Endothelial cell of umbilical vein (primary cell): ENCODE data around the gene SLIT1. TPM values are rescaled to one million over a fixed set of nuclear protein-coding genes. Genes with fewer than 3 reads are reported as not detected.

Source experiments
- BruUV-seq: library from RNA; stranded (reverse); fragments of 400-500 nt; replicated peaks from 2 replicates; lab custom pipeline; 2021; lab: Mats Ljungman, UMichigan
- CTCF ChIA-PET: fragments of 300-600, 350-600 bp; sonication (Branson Sonifier 250); formaldehyde crosslinking; loops from one replicate; lab custom pipeline; 2021; ENCODE audit warnings: antibody characterized with exemption, inconsistent platforms; lab: Charles Lee
- POLR2A ChIA-PET: fragments of 300-600, 350-600 bp; sonication (Branson Sonifier 250); formaldehyde crosslinking; loops from one replicate; lab custom pipeline; 2021; ENCODE audit warnings: antibody characterized with exemption, inconsistent platforms; lab: Charles Lee
- DNase-seq: peaks from one replicate; pipeline ENCODE4 v3.0.0-alpha.2; 2011; ENCODE audit warnings: low read depth, low spot score
- FAIRE-seq: peaks from 2 replicates; lab custom pipeline; 2011; peaks lifted over from hg19 to GRCh38; lab: Jason Lieb, UNC
- H2AFZ ChIP-seq: 2 replicates; pipeline ENCODE4 v1.6.0; 2012; ENCODE audit warnings: low read depth, low read length, control low read depth, inconsistent platforms
- H3K27ac ChIP-seq: 2 replicates; pipeline ENCODE4 v1.5.1; 2011; ENCODE audit warnings: low read depth, mild to moderate bottlenecking, control low read depth, low read length, moderate library complexity; ENCODE audit not compliant: insufficient read depth
- H3K27me3 ChIP-seq, 2 experiments: 2 replicates each; pipeline versions ENCODE4 v1.6.0 to v1.6.1; 2011; ENCODE audit warnings: low read length in 2 of 2, mixed read lengths in 1 of 2; ENCODE audit not compliant: control insufficient read depth in 2 of 2, insufficient read depth in 2 of 2
- H3K36me3 ChIP-seq, 2 experiments: 2 replicates in 1 of 2; 3 replicates in 1 of 2; pipeline ENCODE4 v1.5.1; 2011; ENCODE audit warnings: low read length in 2 of 2, mild to moderate bottlenecking in 1 of 2, moderate library complexity in 1 of 2; ENCODE audit not compliant: control insufficient read depth in 2 of 2, insufficient read depth in 2 of 2; ENCODE audit errors: extremely low read depth in 1 of 2
- H3K4me1 ChIP-seq: 3 replicates; pipeline ENCODE4 v1.5.1; 2011; ENCODE audit warnings: mild to moderate bottlenecking, low read length; ENCODE audit not compliant: control insufficient read depth, insufficient read depth; ENCODE audit errors: extremely low read depth
- H3K4me2 ChIP-seq: 2 replicates; pipeline ENCODE4 v1.6.1; 2011; ENCODE audit warnings: low read length, control low read depth, mixed read lengths; ENCODE audit not compliant: insufficient read depth
- H3K4me3 ChIP-seq, 3 experiments: fragments of 200-600 bp in 1 of 3; sonication (generic), shearing (Covaris generic) in 1 of 3; replicated peaks in 1 of 3; 2 replicates each; pipeline ENCODE4 v1.5.1; 2011 to 2016; ENCODE audit warnings: control low read depth in 3 of 3, low read length in 3 of 3, mild to moderate bottlenecking in 2 of 3, inconsistent platforms in 1 of 3, low read depth in 1 of 3, moderate library complexity in 1 of 3; ENCODE audit not compliant: insufficient read depth in 1 of 3
- H3K79me2 ChIP-seq: 2 replicates; pipeline ENCODE4 v1.6.0; 2012; ENCODE audit warnings: low read length, inconsistent platforms; ENCODE audit not compliant: control insufficient read depth, insufficient read depth
- H3K9ac ChIP-seq: replicated peaks from 2 replicates; pipeline ENCODE3; 2011; ENCODE audit warnings: low read length, control low read depth; ENCODE audit not compliant: insufficient read depth; ENCODE audit errors: extremely low read depth
- H3K9me1 ChIP-seq: replicated peaks from 3 replicates; pipeline ENCODE4 v1.6.0; 2011; ENCODE audit warnings: mild to moderate bottlenecking, low read length; ENCODE audit not compliant: control insufficient read depth, insufficient read depth; ENCODE audit errors: extremely low read depth
- H3K9me3 ChIP-seq: replicated peaks from 2 replicates; pipeline ENCODE4 v1.5.1; 2012; ENCODE audit warnings: low read length, inconsistent platforms; ENCODE audit not compliant: control insufficient read depth, insufficient read depth
- H4K20me1 ChIP-seq: replicated peaks from 2 replicates; pipeline ENCODE3; 2011; ENCODE audit warnings: mild to moderate bottlenecking, low read length; ENCODE audit not compliant: control insufficient read depth, insufficient read depth; ENCODE audit errors: extremely low read depth
- EZH2 ChIP-seq: IDR thresholded peaks from 2 replicates; pipeline ENCODE4 v1.6.1; 2012; ENCODE audit warnings: borderline replicate concordance, low read depth, mild to moderate bottlenecking, moderate library complexity, low read length, inconsistent platforms; ENCODE audit not compliant: severe bottlenecking
- FOS ChIP-seq: IDR thresholded peaks from 2 replicates; pipeline ENCODE4 v1.6.1; 2011; ENCODE audit warnings: mild to moderate bottlenecking, low read length, moderate library complexity, borderline replicate concordance; ENCODE audit not compliant: insufficient read depth
- GATA2 ChIP-seq: IDR thresholded peaks from 2 replicates; pipeline ENCODE4 v1.7.0; 2011; ENCODE audit warnings: low read depth, mild to moderate bottlenecking, moderate library complexity, mixed read lengths, low read length; ENCODE audit not compliant: insufficient read length, insufficient read depth
- JUN ChIP-seq: IDR thresholded peaks from 2 replicates; pipeline ENCODE4 v1.6.1; 2011; ENCODE audit warnings: borderline replicate concordance, low read depth; ENCODE audit not compliant: insufficient read length, insufficient read depth
- MAX ChIP-seq: IDR thresholded peaks from 2 replicates; pipeline ENCODE4 v1.6.1; 2011; ENCODE audit not compliant: insufficient read depth, insufficient read length
- MYC ChIP-seq: IDR thresholded peaks from one replicate; pipeline ENCODE4 v1.6.1; 2011; ENCODE audit warnings: mild to moderate bottlenecking, low read depth, low read length
- POLR2A ChIP-seq: IDR thresholded peaks from 2 replicates; pipeline ENCODE4 v1.6.1; 2012; ENCODE audit warnings: low read depth, mild to moderate bottlenecking, control low read depth, low read length
- POLR2AphosphoS5 ChIP-seq: IDR thresholded peaks from 2 replicates; pipeline ENCODE4 v1.6.1; 2012; ENCODE audit warnings: low read depth, mild to moderate bottlenecking, control low read depth, low read length, moderate library complexity; ENCODE audit not compliant: insufficient read depth
- dilution Hi-C: fragments of 300-500 bp; cut with MboI; formaldehyde crosslinking; loops from one replicate; pipeline ENCODE4 v1.15.0; 2019; ENCODE audit warnings: low sequenced_read_pairs; ENCODE audit not compliant: extremely low pct_ligation_motif_present
- intact Hi-C: fragments of 100-400 bp; cut with micrococcal nuclease; formaldehyde crosslinking; loops from one replicate; pipeline ENCODE4 v1.10.0; 2022
- polyA plus RNA-seq, 4 experiments: library from polyadenylated mRNA; depleted of rRNA in 3 of 4; stranded (reverse) in 3 of 4; unstranded in 1 of 4; fragments of >200 nt; gene quantifications; 2 replicates each; pipeline versions ENCODE4 v1.2.1 to v1.2.3, GENCODE V29; 2011 to 2012; ENCODE audit warnings: missing spikeins in 1 of 4
- total RNA-seq: library from RNA; stranded (reverse); gene quantifications from 2 replicates; pipeline ENCODE4 v1.2.3, GENCODE V29; 2021

The SLIT1 gene
- total and polyA plus RNA-seq, 2 donors (not counting 3 experiments of a cell fraction or from before 2014, with no cell fraction given) = 0.04 to 0.20 TPM

- no peak overlapping the region for H3K27ac ChIP-seq
- dilution Hi-C loops (no loop called here), intact Hi-C loops (loop anchor here (10.0 kb wide), 1 partner anchor 255 kb away; the partner anchor contains the start of gene FRAT2)
- no peak for DNase-seq
- no peaks in the 10 kb centered on the region for H3K9me3 ChIP-seq
- H3K79me2 ChIP-seq = no peaks in the 10 kb centered on the region
- no peaks in the 10 kb centered on the region for H3K36me3 ChIP-seq
- ChIA-PET CTCF (interaction anchor here (3.6 to 8.5 kb wide), 3 partner anchors 43 to 130 kb away, joined by 11 to 397 read pairs (median 79); no protein-coding TSS in a partner anchor), POLR2A (no interaction called here)
- H3K4me2 ChIP-seq = no peak overlapping the region
- H4K20me1 ChIP-seq = no peaks in the 10 kb centered on the region
- H3K9me1 ChIP-seq = no peaks in the 10 kb centered on the region
- no peak overlapping the region for H3K9ac ChIP-seq
- no peak overlapping the region for H2AFZ ChIP-seq
- no peak overlapping the region for H3K4me3 ChIP-seq
- no peak for FAIRE-seq
- no peak for TF ChIP-seq GATA2
- no peak for TF ChIP-seq FOS
- TF ChIP-seq POLR2A = no peak
- no peak for TF ChIP-seq EZH2
- no peak for TF ChIP-seq MAX
- no peak for TF ChIP-seq JUN
- no peak for TF ChIP-seq POLR2AphosphoS5
- TF ChIP-seq MYC = no peak
- H3K27me3 ChIP-seq = peaks cover 0 to 6% of the 10 kb centered on the region in 2 experiments
- BruUV-seq = no TSS peak
- H3K4me1 ChIP-seq = no peaks in the 10 kb centered on the region
Observed at GRCh38 chr10:97079448-97079847, 106.3 kb downstream of the SLIT1 start.
